ENCODE data around the gene SSBP4.

The SSBP4 gene

GRCh38 chr19:18469069-18469846 is 50.1 kb downstream of the SSBP4 start:
- DNase-seq (ENCODE audit: low read depth) = no peak

DNA sequence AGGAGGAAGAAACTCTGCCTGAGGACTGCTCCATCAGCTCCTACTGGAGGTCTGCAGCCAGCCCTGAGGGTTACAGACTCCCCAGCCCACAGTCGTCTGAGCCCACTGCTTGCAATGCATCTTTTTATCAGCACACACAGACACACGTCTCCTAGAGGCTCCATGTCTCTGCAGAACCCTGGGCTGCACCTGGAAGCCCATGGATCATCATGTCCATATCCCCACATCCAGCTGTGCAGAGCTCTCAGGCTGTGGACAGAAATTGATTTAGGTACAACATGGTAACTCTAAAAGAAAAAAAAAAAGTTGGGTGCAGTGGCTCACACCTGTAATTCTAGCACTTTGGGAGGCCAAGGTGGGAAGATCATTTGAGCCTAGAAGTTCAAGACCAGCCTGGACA is 51.6 kb downstream of the SSBP4 start:
- DNase-seq (ENCODE audit: low read depth) = no peak

DNA sequence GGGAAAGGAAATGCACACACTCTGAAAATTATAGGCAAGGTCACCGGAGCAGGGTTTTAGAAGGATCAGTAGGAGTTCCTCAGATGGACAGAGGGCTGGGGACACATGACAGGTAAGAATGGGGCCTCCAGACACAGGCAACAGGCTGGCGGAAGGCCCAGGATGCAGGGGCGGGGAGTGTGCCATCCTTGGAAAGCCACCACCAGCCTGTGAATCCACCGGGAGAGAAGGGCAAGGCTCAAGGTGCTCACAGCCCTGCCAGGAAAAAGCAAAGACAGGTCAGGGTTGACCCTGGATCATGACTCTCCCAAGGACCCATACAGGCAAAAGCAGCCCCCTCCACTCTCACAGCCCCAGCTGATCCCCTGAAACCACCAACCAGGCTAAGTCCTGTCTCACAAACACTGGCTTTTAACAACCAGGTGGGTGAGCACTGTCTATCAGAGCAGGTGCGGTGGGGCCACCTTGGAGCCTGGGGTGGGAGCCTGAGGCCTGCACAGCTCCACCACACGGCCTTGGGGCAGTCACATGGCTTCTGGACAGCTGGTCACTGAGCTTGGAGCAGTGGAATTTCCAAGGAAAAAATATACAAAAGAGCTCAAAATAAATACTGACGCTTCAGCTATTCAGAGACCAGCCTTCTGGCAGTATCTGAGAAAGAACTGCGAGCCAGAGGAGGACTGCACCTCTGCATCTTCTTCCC is 54.0 kb downstream of the SSBP4 start:
- no peak for DNase-seq (ENCODE audit: low read depth)

- no peak for DNase-seq (ENCODE audit: low read depth)
These were observed 54.5 kb downstream of the SSBP4 start for GRCh38 chr19:18473706-18474087.

DNA sequence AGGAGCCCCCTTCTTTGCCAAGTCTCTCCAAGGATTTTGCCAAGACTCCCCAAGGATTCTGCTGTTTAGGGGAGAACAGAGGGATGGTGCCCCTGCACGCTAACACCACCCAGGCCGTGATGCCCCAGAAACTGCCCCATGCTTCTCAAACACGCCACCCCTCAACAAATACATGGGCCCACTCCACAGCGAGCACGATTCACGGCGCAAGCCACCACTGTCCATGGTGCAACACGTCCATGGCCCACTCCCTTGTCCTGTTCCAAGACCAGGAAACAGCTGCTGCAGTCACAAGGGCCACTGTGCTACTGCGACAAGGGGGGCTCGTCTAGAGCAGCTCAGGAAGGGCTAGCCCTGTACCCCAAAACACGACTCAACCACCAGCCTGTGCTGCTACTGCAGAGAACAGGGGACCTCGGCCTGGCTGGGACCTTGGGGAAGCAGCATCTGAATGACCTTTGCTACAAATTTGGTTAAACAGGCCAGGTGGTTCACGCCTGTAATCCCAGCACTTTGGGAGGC is 55.2 kb downstream of the SSBP4 start:
- DNase-seq (ENCODE audit: low read depth) = no peak

GRCh38 chr19:18475004-18475453 is 55.8 kb downstream of the SSBP4 start:
- DNase-seq (ENCODE audit: low read depth) = no peak

DNA sequence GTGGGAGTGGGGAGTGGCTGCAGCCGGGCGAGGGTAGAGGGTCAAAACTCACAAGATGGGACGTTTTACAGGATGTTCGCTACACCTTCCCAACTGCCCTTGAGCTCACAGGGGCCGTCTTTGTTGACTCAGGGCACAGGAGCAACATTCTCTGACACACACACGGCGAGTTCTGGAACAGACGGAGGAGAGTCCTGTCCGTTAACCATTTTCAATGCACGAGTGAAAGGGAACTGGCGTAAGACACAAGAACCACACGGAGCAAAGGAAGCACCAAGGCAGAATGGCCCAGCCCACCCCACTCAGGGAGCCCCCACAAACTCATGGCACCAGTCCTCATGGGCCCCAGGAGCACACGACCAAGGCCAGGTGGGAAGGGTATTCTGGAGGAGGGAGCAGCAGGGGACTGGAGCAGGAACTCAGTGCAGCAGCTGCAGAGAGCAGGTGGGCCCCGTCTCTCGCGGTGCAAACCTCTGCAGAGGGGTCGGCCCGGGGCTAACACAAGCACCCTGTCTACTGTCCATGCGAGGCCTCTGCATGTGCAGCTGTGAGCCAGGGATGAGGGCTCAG is 56.6 kb downstream of the SSBP4 start:
- no peak for DNase-seq (ENCODE audit: low read depth)

DNA sequence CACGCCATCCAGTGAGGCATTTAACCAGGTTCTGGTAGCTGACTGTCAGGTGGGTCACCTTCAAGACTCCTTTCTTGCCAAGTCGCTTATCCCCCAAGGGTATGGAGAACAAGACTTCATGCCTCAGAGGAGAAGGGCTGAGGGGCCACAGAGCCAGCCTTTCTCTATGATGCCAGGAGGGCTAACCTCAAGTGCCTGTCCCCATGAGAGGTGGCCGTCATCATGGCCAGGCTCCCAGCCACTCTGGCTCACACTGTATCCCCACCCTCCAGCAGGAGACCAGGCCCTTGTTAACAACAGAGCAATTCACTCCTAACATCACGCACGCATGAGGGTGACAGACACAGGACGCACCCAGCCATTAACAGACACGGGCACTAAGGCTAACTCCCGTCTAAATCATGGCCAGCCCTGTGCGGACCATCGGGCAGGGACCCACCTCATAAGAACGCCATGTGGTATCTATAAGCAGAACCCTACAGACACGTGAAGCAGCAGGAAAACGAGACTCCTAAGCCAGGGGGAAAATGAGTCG is 57.4 kb downstream of the SSBP4 start:
- DNase-seq (ENCODE audit: low read depth) = no peak

- no peak for DNase-seq (ENCODE audit: low read depth)
These were observed 58.0 kb downstream of the SSBP4 start for GRCh38 chr19:18477042-18477779.

DNA sequence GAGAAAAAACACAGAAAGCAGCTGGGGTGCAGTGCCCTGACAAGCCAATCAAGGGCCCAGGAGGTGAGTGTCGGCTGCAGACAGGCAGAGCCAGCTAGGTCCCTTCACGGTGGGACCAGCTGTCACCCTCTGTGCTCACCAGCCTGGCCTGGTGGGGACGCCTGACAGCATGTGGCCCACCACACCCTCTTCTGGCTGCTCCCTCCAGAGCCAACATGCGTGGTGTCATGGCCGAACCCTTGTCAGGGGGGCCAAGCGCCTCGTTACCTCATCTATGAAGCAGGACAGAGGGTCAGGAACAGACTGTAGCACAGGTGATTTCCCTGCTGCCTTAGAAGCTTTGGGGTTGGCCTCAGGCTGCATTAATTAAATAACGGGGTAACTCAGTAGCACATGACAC is 58.8 kb downstream of the SSBP4 start:
- no peak for DNase-seq (ENCODE audit: low read depth)

DNA sequence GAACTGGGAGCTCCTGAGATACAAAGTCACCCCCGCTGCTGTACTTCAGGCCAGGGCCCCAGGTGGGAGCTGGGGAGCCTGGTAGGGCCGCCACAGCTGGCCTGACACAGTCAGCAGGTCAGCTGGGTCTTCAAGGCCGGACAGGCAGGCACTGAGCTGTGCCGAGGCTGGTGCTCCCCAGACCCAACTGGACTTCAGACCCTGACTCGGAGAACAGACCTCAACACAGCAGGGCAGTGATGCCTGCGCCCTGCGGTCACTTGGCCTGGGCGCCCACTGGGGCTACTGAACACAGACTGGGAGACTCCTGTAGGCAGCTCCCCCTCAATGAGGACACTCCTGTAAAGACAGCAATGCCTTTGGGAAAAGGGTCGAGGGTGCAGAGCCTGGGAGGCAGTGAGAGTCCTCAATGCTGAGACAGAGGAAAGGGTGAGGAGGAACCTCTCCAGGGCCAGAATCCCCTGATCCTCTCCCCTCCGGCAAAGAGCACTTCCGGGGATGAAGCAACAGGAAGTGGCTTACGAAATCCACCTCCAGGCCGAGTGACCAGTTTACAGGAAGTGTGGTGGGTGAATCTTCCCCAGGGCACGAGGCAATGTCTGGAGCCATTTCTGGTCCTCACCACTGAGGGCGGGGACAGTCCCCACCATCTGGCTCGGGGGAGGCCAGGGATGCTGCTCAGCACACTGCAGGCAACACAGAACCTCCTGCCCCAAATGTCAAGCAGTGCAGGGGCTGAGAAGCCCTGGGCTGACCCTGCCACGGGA is 59.5 kb downstream of the SSBP4 start:
- peak; percentile 74 for DNase-seq (ENCODE audit: low read depth)

GRCh38 chr19:18480006-18480691 is 61.0 kb downstream of the SSBP4 start:
- peak; percentile 84 for DNase-seq (ENCODE audit: low read depth)

DNA sequence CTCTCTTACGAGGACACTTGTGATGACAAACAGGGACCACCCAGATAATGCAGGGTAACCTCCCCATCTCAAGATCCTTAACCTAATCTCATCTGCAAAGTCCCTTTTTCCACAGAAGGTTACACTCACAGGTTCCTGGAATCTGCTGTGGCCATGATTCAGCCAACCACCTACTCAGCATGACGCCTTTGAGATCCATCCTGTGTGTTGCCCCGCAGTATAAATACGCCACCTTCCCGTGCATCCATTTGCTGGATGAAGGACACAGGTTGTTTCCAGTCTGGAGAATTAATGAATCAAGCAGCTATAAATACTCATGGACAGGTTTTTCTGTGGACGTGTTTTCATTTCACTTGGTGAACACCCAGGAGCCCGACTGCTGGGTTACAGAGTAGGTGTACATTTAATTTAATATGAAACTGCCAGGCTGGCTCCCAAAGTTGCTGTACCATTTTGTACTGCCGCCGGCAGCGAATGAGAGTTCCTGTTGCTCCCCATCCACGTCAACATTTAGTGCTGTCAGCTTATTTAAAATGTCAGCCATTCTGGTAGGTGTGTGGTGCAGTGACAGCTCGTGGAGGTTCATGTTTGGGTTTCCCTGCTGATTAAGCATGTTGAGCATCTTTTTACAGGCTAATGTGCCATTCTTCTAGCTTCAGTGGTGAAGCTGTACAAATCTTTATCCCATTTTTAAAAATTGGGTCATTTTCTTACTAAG is 62.5 kb downstream of the SSBP4 start:
- DNase-seq (ENCODE audit: low read depth) = no peak

DNA sequence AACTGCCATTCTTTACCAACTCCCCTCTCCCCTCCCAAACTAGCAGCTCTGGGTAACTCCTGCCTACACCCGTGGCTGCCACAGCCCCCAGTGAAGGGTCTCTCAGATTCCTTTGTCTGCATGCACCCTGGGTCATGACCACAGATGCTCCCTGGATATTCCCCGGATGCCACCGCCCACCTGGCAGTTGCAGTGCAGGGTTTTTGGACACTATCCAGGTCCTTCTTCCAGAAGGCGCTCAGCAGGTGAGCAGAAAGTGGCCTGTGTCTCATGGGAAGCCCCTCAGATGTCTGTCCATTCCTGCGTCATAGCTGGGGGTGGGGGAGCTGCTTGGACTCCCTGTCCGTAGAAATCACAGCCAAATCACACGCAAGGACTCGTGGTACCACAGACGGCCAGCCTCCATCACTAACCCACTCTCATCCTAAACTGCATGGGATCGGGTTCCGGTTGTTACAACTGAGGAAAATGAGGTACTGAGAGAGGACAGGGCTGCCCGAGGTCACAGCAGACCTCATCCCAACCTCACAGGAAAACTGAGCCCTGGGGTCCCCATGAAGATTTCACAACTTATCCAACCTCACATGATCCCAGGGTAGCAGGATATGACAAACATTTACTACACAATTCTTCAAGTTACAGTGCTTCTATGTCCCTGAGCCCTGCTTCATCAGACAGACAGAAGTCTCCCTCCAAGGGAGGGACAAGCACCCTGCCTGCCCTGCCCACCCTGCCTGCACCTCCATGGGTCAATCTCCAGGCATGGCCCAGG is 64.1 kb downstream of the SSBP4 start:
- no peak for DNase-seq (ENCODE audit: low read depth)

Measured in GM04503 (cell line).